ENCODE data around the gene PDLIM5. TPM values are rescaled to one million over a fixed set of nuclear protein-coding genes. Genes with fewer than 3 reads are reported as not detected.

The PDLIM5 gene
- total RNA-seq, 1 donor from 2014 or later = 137 TPM

GRCh38 chr4:94488670-94489069, 36.9 kb downstream of the PDLIM5 start:
- no peak for DNase-seq (ENCODE audit: extremely low spot score in 2 of 2)
- no peak overlapping the region for H3K27ac ChIP-seq
- no peak overlapping the region for H3K4me3 ChIP-seq
- intact Hi-C loops (cut with DNase I) = no loop called here
- H3K9me3 ChIP-seq = no peaks in the 10 kb centered on the region
- TF ChIP-seq POLR2AphosphoS5 (IDR thresholded peaks at IDR 0.05; ENCODE audit: insufficient read depth in 1 of 2, low read depth in 1 of 2) (peak in 1 of 2 donors; percentile 52), POLR2A (IDR thresholded peaks at IDR 0.05) (no peak), CTCF (IDR thresholded peaks at IDR 0.05) (no peak)
- no peaks in the 10 kb centered on the region for H3K27me3 ChIP-seq
- peaks cover 28% of the 10 kb centered on the region for H3K4me1 ChIP-seq
- H3K36me3 ChIP-seq = no peaks in the 10 kb centered on the region

GRCh38 chr4:94489098-94489497, 37.4 kb downstream of the PDLIM5 start:
- intact Hi-C loops (cut with DNase I) = no loop called here
- TF ChIP-seq CTCF (IDR thresholded peaks at IDR 0.05) (no peak), POLR2A (IDR thresholded peaks at IDR 0.05) (no peak), POLR2AphosphoS5 (IDR thresholded peaks at IDR 0.05; ENCODE audit: insufficient read depth in 1 of 2, low read depth in 1 of 2) (no peak)
- Histone ChIP-seq H3K9me3 (no peaks in the 10 kb centered on the region), H3K36me3 (no peaks in the 10 kb centered on the region), H3K4me1 (peaks cover 28% of the 10 kb centered on the region), H3K4me3 (no peak overlapping the region), H3K27ac (no peak overlapping the region), H3K27me3 (no peaks in the 10 kb centered on the region)
- DNase-seq (ENCODE audit: extremely low spot score in 2 of 2) = no peak

GRCh38 chr4:94490437-94490836, 38.7 kb downstream of the PDLIM5 start:
- intact Hi-C loops (cut with DNase I) = no loop called here
- TF ChIP-seq POLR2A (IDR thresholded peaks at IDR 0.05) = no peak
- no peak for TF ChIP-seq CTCF (IDR thresholded peaks at IDR 0.05)
- TF ChIP-seq POLR2AphosphoS5 (IDR thresholded peaks at IDR 0.05; ENCODE audit: insufficient read depth in 1 of 2, low read depth in 1 of 2) = no peak
- H3K9me3 ChIP-seq = no peaks in the 10 kb centered on the region
- no peaks in the 10 kb centered on the region for H3K27me3 ChIP-seq
- H3K4me1 ChIP-seq = peaks cover 28% of the 10 kb centered on the region
- no peak for DNase-seq (ENCODE audit: extremely low spot score in 2 of 2)
- H3K27ac ChIP-seq = no peak overlapping the region
- H3K4me3 ChIP-seq = no peak overlapping the region
- H3K36me3 ChIP-seq = no peaks in the 10 kb centered on the region

- intact Hi-C loops (cut with DNase I) = no loop called here
- H3K4me1 ChIP-seq = peaks cover 26% of the 10 kb centered on the region
- no peak overlapping the region for H3K4me3 ChIP-seq
- no peak overlapping the region for H3K27ac ChIP-seq
- H3K36me3 ChIP-seq = no peaks in the 10 kb centered on the region
- DNase-seq (ENCODE audit: extremely low spot score in 2 of 2) = no peak
- no peak for TF ChIP-seq POLR2A (IDR thresholded peaks at IDR 0.05)
- no peak for TF ChIP-seq POLR2AphosphoS5 (IDR thresholded peaks at IDR 0.05; ENCODE audit: insufficient read depth in 1 of 2, low read depth in 1 of 2)
- TF ChIP-seq CTCF (IDR thresholded peaks at IDR 0.05) = no peak
- H3K9me3 ChIP-seq = no peaks in the 10 kb centered on the region
- H3K27me3 ChIP-seq = no peaks in the 10 kb centered on the region
Measured at GRCh38 chr4:94491322-94491721, 39.6 kb downstream of the PDLIM5 start.

GRCh38 chr4:94495408-94495807, 43.7 kb downstream of the PDLIM5 start:
- Histone ChIP-seq H3K27me3 (no peaks in the 10 kb centered on the region), H3K4me1 (peaks cover 21% of the 10 kb centered on the region), H3K27ac (no peak overlapping the region), H3K4me3 (no peak overlapping the region), H3K36me3 (no peaks in the 10 kb centered on the region), H3K9me3 (no peaks in the 10 kb centered on the region)
- DNase-seq (ENCODE audit: extremely low spot score in 2 of 2) = no peak
- intact Hi-C loops (cut with DNase I) = no loop called here
- TF ChIP-seq POLR2AphosphoS5 (IDR thresholded peaks at IDR 0.05; ENCODE audit: insufficient read depth in 1 of 2, low read depth in 1 of 2) = no peak
- no peak for TF ChIP-seq CTCF (IDR thresholded peaks at IDR 0.05)
- TF ChIP-seq POLR2A (IDR thresholded peaks at IDR 0.05) = no peak

Data from vagina (tissue), 2 donors.